Effector memory CD4-positive, alpha-beta T cell (primary cell): ENCODE results near the gene KIF21B.
A peak's percentile ranks its signal among the peaks of the same experiment; 100 is the strongest.

Source experiments
- DNase-seq, 3 donors: peaks; one replicate each; pipeline ENCODE4 v3.0.0-alpha.2; 2020
- H3K27ac ChIP-seq: 2 replicates; pipeline ENCODE4 v1.7.0; 2013; ENCODE audit warnings: mild to moderate bottlenecking, low read length, moderate library complexity; ENCODE audit not compliant: insufficient read depth, poor library complexity, severe bottlenecking
- H3K27me3 ChIP-seq: replicated peaks from 2 replicates; pipeline ENCODE4 v1.7.0; 2013; ENCODE audit warnings: mild to moderate bottlenecking, low read length; ENCODE audit not compliant: insufficient read depth, control insufficient read depth, poor library complexity, severe bottlenecking
- H3K36me3 ChIP-seq: 2 replicates; pipeline ENCODE4 v1.7.0; 2013; ENCODE audit warnings: mild to moderate bottlenecking, low read length, moderate library complexity; ENCODE audit not compliant: control insufficient read depth, insufficient read depth
- H3K4me1 ChIP-seq: 2 replicates; pipeline ENCODE4 v1.7.0; 2013; ENCODE audit warnings: low read length, mild to moderate bottlenecking; ENCODE audit not compliant: control insufficient read depth, insufficient read depth, poor library complexity, severe bottlenecking
- H3K4me3 ChIP-seq: 2 replicates; pipeline ENCODE4 v1.7.0; 2013; ENCODE audit warnings: low read length, low read depth, mild to moderate bottlenecking; ENCODE audit not compliant: insufficient read depth, poor library complexity, severe bottlenecking
- H3K9me3 ChIP-seq: 2 replicates; pipeline ENCODE4 v1.7.0; 2013; ENCODE audit warnings: mild to moderate bottlenecking, low read length, moderate library complexity; ENCODE audit not compliant: control insufficient read depth

Gene KIF21B

GRCh38 chr1:200973937-200974657, 49.4 kb downstream of the KIF21B start:
- H3K4me1 ChIP-seq: no peaks in the 10 kb centered on the region
- H3K27ac ChIP-seq: no peak overlapping the region
- H3K27me3 ChIP-seq: no peaks in the 10 kb centered on the region
- DNase-seq: no peak
- H3K4me3 ChIP-seq: no peak overlapping the region
- peaks cover 75% of the 10 kb centered on the region for H3K36me3 ChIP-seq
- no peaks in the 10 kb centered on the region for H3K9me3 ChIP-seq

GRCh38 chr1:200972985-200973742, 50.4 kb downstream of the KIF21B start:
- Histone ChIP-seq H3K27me3 (no peaks in the 10 kb centered on the region), H3K36me3 (peaks cover 69% of the 10 kb centered on the region), H3K9me3 (no peaks in the 10 kb centered on the region), H3K27ac (no peak overlapping the region), H3K4me1 (no peaks in the 10 kb centered on the region), H3K4me3 (no peak overlapping the region)
- no peak for DNase-seq

GRCh38 chr1:200971955-200972711, 51.4 kb downstream of the KIF21B start:
- Histone ChIP-seq H3K4me1 (no peaks in the 10 kb centered on the region), H3K4me3 (no peak overlapping the region), H3K36me3 (peaks cover 65% of the 10 kb centered on the region), H3K27ac (no peak overlapping the region), H3K27me3 (no peaks in the 10 kb centered on the region), H3K9me3 (no peaks in the 10 kb centered on the region)
- peak; percentile 28 to 49 (median 32) for DNase-seq

- peaks cover 58% of the 10 kb centered on the region for H3K36me3 ChIP-seq
- H3K4me1 ChIP-seq: no peaks in the 10 kb centered on the region
- no peaks in the 10 kb centered on the region for H3K9me3 ChIP-seq
- no peak overlapping the region for H3K4me3 ChIP-seq
- no peaks in the 10 kb centered on the region for H3K27me3 ChIP-seq
- no peak overlapping the region for H3K27ac ChIP-seq
- DNase-seq: no peak
These were observed 52.0 kb downstream of the KIF21B start for GRCh38 chr1:200971428-200971903.

GRCh38 chr1:200970771-200971427, 52.6 kb downstream of the KIF21B start:
- no peak overlapping the region for H3K27ac ChIP-seq
- peaks cover 52% of the 10 kb centered on the region for H3K36me3 ChIP-seq
- no peaks in the 10 kb centered on the region for H3K27me3 ChIP-seq
- no peak overlapping the region for H3K4me3 ChIP-seq
- H3K4me1 ChIP-seq: no peaks in the 10 kb centered on the region
- no peak for DNase-seq
- no peaks in the 10 kb centered on the region for H3K9me3 ChIP-seq

- Histone ChIP-seq H3K9me3 (no peaks in the 10 kb centered on the region), H3K4me3 (no peak overlapping the region), H3K36me3 (peaks cover 43% of the 10 kb centered on the region), H3K27me3 (no peaks in the 10 kb centered on the region), H3K4me1 (no peaks in the 10 kb centered on the region), H3K27ac (no peak overlapping the region)
- DNase-seq: no peak
These were observed 53.6 kb downstream of the KIF21B start for GRCh38 chr1:200969726-200970561.

- Histone ChIP-seq H3K27ac (no peak overlapping the region), H3K36me3 (peaks cover 31% of the 10 kb centered on the region)
These were observed 54.8 kb downstream of the KIF21B start for GRCh38 chr1:200968469-200969410.

GRCh38 chr1:200967693-200968468, 55.6 kb downstream of the KIF21B start:
- no peaks in the 10 kb centered on the region for H3K27me3 ChIP-seq
- H3K27ac ChIP-seq: no peak overlapping the region
- H3K36me3 ChIP-seq: peaks cover 23% of the 10 kb centered on the region
- no peaks in the 10 kb centered on the region for H3K9me3 ChIP-seq
- no peaks in the 10 kb centered on the region for H3K4me1 ChIP-seq
- no peak overlapping the region for H3K4me3 ChIP-seq
- DNase-seq: no peak

More at GRCh38 chr1:200968469-200969410, 54.8 kb downstream of the KIF21B start:
- Histone ChIP-seq H3K9me3 (no peaks in the 10 kb centered on the region), H3K4me1 (no peaks in the 10 kb centered on the region), H3K4me3 (no peak overlapping the region), H3K27me3 (no peaks in the 10 kb centered on the region)
- no peak for DNase-seq
